ENCODE measurements around the gene GRAMD1B.

DNA sequence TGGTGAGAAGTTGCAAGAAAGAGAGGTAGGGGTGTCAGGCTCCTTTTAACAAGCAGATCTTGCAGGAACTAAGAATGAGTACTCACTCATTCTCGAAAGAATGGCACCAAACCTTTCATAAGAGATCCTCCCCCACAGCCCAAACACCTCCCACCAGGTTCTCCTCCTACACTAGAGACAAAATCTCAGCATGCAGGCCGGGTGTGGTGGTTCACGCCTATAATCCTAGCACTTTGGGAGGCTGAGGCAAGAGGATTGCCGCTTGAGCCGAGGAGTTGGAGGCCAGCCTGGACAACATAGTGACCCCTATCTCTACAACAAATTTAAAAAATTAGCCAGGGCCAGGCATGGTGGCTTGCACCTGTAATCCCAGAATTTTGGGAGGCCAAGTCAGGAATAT is 11.1 kb downstream of the GRAMD1B start:
- TF ChIP-seq POLR2AphosphoS5 (IDR thresholded peaks at IDR 0.05) (no peak), POLR2A (IDR thresholded peaks at IDR 0.05) (no peak)
- TF ChIP-seq, protein P1, sequence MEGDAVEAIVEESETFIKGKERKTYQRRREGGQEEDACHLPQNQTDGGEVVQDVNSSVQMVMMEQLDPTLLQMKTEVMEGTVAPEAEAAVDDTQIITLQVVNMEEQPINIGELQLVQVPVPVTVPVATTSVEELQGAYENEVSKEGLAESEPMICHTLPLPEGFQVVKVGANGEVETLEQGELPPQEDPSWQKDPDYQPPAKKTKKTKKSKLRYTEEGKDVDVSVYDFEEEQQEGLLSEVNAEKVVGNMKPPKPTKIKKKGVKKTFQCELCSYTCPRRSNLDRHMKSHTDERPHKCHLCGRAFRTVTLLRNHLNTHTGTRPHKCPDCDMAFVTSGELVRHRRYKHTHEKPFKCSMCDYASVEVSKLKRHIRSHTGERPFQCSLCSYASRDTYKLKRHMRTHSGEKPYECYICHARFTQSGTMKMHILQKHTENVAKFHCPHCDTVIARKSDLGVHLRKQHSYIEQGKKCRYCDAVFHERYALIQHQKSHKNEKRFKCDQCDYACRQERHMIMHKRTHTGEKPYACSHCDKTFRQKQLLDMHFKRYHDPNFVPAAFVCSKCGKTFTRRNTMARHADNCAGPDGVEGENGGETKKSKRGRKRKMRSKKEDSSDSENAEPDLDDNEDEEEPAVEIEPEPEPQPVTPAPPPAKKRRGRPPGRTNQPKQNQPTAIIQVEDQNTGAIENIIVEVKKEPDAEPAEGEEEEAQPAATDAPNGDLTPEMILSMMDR (IDR thresholded peaks at IDR 0.05): no peak

Data from breast epithelium (tissue), 3 donors.